PC-9 (cell line): ENCODE results near the gene BARHL1.

ENCODE experiments used
- CTCF ChIP-seq: fragments of 200-600 bp; sonication (generic); conservative IDR thresholded peaks from 2 replicates; pipeline ENCODE4 v1.6.1; 2017; ENCODE audit warnings: mixed run types, antibody characterized with exemption, mild to moderate bottlenecking, moderate library complexity
- EZH2 ChIP-seq: fragments of 200-600 bp; sonication (generic); IDR thresholded peaks from 2 replicates; pipeline ENCODE4 v1.8.0; 2017; ENCODE audit warnings: antibody characterized with exemption, low read depth

GRCh38 chr9:132536124-132536523, 46.3 kb upstream of the BARHL1 start:
- no peak for TF ChIP-seq CTCF
- no peak for TF ChIP-seq EZH2
